Kidney (tissue), 14 donors: ENCODE results near the gene FERMT3. TPM values are rescaled to one million over a fixed set of nuclear protein-coding genes. Genes with fewer than 3 reads are reported as not detected.

ENCODE experiments used
- DNase-seq, 5 donors: peaks; one replicate each; pipeline ENCODE4 v3.0.0-alpha.2; 2013 to 2020
- FAIRE-seq: peaks from 2 replicates; lab custom pipeline; 2012; peaks lifted over from hg19 to GRCh38; lab: Jason Lieb, UNC
- H3K27ac ChIP-seq, 2 donors: one replicate each; pipeline ENCODE4 v1.7.0; 2013; ENCODE audit warnings: low read depth in 2 of 2, low read length in 2 of 2, inconsistent platforms in 1 of 2
- H3K27me3 ChIP-seq: one replicate; pipeline ENCODE4 v1.7.1; 2013; ENCODE audit warnings: low read length, inconsistent platforms; ENCODE audit not compliant: control insufficient read depth, insufficient read depth
- H3K36me3 ChIP-seq, 3 donors: one replicate each; pipeline versions ENCODE4 v1.7.0 to v1.7.1; 2013; ENCODE audit warnings: low read length in 3 of 3, control low read depth in 1 of 3, inconsistent platforms in 1 of 3; ENCODE audit not compliant: insufficient read depth in 3 of 3, control insufficient read depth in 2 of 3
- H3K4me1 ChIP-seq, 3 donors: one replicate each; pipeline versions ENCODE4 v1.7.0 to v1.7.1; 2013; ENCODE audit warnings: low read length in 3 of 3, inconsistent platforms in 1 of 3, low read depth in 1 of 3; ENCODE audit not compliant: control insufficient read depth in 2 of 3, insufficient read depth in 2 of 3
- H3K4me3 ChIP-seq, 3 donors: one replicate each; pipeline versions ENCODE4 v1.7.0 to v1.8.1; 2013; ENCODE audit warnings: low read length in 3 of 3, control low read depth in 1 of 3, inconsistent platforms in 1 of 3
- H3K9ac ChIP-seq, 3 donors: one replicate each; pipeline versions ENCODE4 v1.7.0 to v1.7.1; 2013; ENCODE audit warnings: low read length in 3 of 3, control low read depth in 1 of 3, inconsistent platforms in 1 of 3
- H3K9me3 ChIP-seq, 3 donors: one replicate each; pipeline versions ENCODE4 v1.7.0 to v1.7.1; 2013; ENCODE audit warnings: low read length in 3 of 3, control low read depth in 1 of 3, inconsistent platforms in 1 of 3; ENCODE audit not compliant: control insufficient read depth in 2 of 3, insufficient read depth in 1 of 3
- intact Hi-C: fragments of 100-400 bp; cut with DNase I; formaldehyde crosslinking; loops from one replicate; pipeline ENCODE4 v1.11.1; 2022
- polyA plus RNA-seq: library from polyadenylated mRNA; stranded (reverse); fragments of 350-450 nt; fragmentation: Illumina TruSeq; extraction: RNeasy Lipid Tissue Mini Kit (QIAGEN cat#74804); gene quantifications from one replicate; pipeline ENCODE4 v1.2.3, GENCODE V29; 2014; ENCODE audit warnings: low read depth, low replicate concordance; ENCODE audit not compliant: insufficient read depth
- total RNA-seq: library from RNA; stranded (reverse); fragmentation: NEBNext Ultra II Directional; extraction: Animal tissue kit (Norgen Biotek cat#: 25700); gene quantifications from one replicate; pipeline ENCODE4 v1.2.1, GENCODE V29; 2021
- TF ChIP-seq, protein P1 (sequence below): IDR thresholded peaks from 3 replicates; pipeline ENCODE4 v1.5.1; 2012; ENCODE audit warnings: mild to moderate bottlenecking, moderate library complexity, borderline replicate concordance; ENCODE audit not compliant: insufficient read depth; ENCODE audit errors: extremely low read depth
- donor health status: control.
- donor health status: control.
- donor health status: control.
- donor health status: control.
- donor health status: control.
- donor health status: DM: yes; HTN: yes; CAD: no.
- donor health status: Normal renal cell carcinoma (clear cell type).

Gene FERMT3
- total and polyA plus RNA-seq, 2 donors from 2014 or later: 11.8 to 36.3 TPM

DNA sequence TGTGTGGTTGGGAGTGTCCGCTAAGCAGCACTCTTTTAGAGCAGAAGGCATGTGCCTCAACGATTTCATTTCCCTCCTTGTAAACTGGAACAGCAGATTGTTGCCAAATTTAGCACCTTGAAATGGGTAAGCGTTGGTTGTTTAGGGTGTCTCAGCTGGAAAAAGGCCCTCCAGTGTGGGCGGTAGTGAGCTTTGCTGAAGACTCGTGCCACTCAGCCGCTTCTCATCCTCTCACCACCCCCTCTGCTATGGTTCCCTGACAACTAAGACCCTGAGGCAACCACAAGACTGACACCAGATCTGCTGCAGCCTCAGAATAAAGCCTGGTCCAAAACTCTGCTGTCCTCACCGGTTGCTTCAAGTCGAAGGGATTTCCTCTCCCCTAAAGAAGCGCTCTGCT lies 9.9 kb upstream of the FERMT3 start:
- Histone ChIP-seq H3K36me3 (peaks cover 15 to 61% (median 55%) of the 10 kb centered on the region in 3 donors), H3K27ac (no peak overlapping the region), H3K4me1 (no peaks in the 10 kb centered on the region), H3K9ac (no peak overlapping the region), H3K9me3 (no peaks in the 10 kb centered on the region), H3K4me3 (no peak overlapping the region), H3K27me3 (no peaks in the 10 kb centered on the region)
- intact Hi-C loops: no loop called here
- TF ChIP-seq, protein P1, sequence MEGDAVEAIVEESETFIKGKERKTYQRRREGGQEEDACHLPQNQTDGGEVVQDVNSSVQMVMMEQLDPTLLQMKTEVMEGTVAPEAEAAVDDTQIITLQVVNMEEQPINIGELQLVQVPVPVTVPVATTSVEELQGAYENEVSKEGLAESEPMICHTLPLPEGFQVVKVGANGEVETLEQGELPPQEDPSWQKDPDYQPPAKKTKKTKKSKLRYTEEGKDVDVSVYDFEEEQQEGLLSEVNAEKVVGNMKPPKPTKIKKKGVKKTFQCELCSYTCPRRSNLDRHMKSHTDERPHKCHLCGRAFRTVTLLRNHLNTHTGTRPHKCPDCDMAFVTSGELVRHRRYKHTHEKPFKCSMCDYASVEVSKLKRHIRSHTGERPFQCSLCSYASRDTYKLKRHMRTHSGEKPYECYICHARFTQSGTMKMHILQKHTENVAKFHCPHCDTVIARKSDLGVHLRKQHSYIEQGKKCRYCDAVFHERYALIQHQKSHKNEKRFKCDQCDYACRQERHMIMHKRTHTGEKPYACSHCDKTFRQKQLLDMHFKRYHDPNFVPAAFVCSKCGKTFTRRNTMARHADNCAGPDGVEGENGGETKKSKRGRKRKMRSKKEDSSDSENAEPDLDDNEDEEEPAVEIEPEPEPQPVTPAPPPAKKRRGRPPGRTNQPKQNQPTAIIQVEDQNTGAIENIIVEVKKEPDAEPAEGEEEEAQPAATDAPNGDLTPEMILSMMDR: no peak
- DNase-seq (no peak), FAIRE-seq (no peak)

DNA sequence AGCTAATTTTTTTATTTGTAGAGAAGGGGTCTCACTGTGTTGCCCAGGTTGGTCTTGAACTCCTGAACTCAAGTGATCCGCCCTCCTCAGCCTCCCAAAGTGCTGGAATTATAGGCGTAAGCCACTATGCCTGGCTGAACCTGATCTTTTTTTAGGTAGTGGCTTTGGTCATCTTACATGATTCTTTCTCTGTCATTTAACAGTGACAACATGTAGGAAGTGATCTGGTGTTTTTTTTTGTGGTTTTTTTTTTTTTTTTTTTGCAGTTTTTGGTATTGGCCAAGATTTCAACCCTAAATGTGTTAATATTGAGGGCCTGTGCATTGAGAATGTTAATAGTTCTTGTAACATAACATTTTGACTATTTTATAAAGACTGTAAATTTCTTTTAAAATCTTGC lies 8.0 kb upstream of the FERMT3 start:
- Histone ChIP-seq H3K27ac (no peak overlapping the region), H3K9me3 (no peaks in the 10 kb centered on the region), H3K36me3 (peaks cover 19 to 68% (median 60%) of the 10 kb centered on the region in 3 donors), H3K27me3 (no peaks in the 10 kb centered on the region), H3K4me1 (no peaks in the 10 kb centered on the region), H3K9ac (no peak overlapping the region), H3K4me3 (no peak overlapping the region)
- intact Hi-C loops: no loop called here
- FAIRE-seq: no peak
- TF ChIP-seq, protein P1: no peak
- DNase-seq: no peak

DNA sequence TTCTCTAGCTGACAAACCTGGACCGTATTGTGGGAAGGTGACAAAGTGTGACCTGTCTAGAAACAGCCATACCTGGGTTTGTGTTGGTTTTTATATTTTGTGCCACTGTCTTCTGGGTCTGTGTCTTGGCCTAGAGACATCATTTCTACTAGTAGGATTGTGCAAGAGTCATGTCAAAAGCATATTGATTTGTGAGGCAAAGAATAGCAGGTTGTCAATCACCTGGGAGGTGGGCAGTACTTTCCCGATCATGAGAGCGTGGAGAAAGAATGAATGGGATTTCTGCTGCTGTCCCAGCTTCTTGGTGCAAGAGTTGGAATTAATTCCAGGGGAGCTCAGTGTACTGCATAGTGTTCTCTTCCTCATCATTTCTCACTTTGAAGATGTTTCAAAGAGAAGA lies 5.0 kb upstream of the FERMT3 start:
- no peak for FAIRE-seq
- peaks cover 6 to 54% (median 39%) of the 10 kb centered on the region in 3 donors for H3K36me3 ChIP-seq

More for the DNA sequence above, 5.0 kb upstream of the FERMT3 start:
- Histone ChIP-seq H3K27me3 (no peaks in the 10 kb centered on the region), H3K4me1 (no peaks in the 10 kb centered on the region), H3K27ac (no peak overlapping the region), H3K9me3 (no peaks in the 10 kb centered on the region), H3K9ac (no peak overlapping the region), H3K4me3 (no peak overlapping the region)
- no peak for DNase-seq
- intact Hi-C loops: no loop called here
- TF ChIP-seq, protein P1: no peak
